ENCODE measurements around the gene NSMCE1. TPM values are rescaled to one million over a fixed set of nuclear protein-coding genes. Genes with fewer than 3 reads are reported as not detected.

The NSMCE1 gene
- total and polyA plus RNA-seq, 2 of the 4 experiments (the other 2 are of a cell fraction) = 47.5 to 120 TPM

DNA sequence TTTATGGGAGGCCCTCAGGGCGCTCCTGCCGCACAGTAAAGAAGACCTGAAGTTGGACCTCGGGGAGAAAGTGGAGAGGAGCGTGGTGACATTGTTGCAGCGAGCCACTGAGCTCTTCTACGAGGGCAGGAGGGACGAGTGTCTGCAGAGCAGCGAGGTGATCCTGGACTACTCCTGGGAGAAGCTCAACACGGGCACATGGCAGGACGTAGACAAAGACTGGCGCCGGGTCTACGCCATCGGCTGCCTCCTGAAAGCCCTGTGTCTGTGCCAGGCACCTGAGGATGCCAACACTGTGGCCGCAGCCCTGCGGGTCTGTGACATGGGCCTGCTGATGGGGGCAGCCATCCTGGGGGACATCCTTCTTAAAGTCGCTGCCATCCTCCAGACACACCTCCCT, 58.4 kb downstream of the NSMCE1 start:
- dilution Hi-C loops (cut with HindIII; ENCODE audit: low sequenced_read_pairs, unreplicated experiment) = no loop called here
- H3K27me3 ChIP-seq (ENCODE audit: control insufficient read depth, insufficient read depth, low read length) = no peaks in the 10 kb centered on the region

More for the DNA sequence above, 58.4 kb downstream of the NSMCE1 start:
- Histone ChIP-seq H3K27ac (ENCODE audit: insufficient read depth, low read length) (no peak overlapping the region), H3K14ac (replicated peaks; ENCODE audit: low read depth, low read length) (no peak overlapping the region), H3K9me1 (ENCODE audit: insufficient read depth, low read length) (peaks cover 3% of the 10 kb centered on the region; the same call in 1 of the 2 replicates), H3K4me3 (ENCODE audit: insufficient read depth, low read depth, low read length) (no peak overlapping the region), H4K20me1 (ENCODE audit: insufficient read depth, low read length) (no peaks in the 10 kb centered on the region), H3K4me2 (ENCODE audit: low read depth, low read length) (no peak overlapping the region), H4K8ac (ENCODE audit: low read depth in 2 of 2, low read length in 2 of 2) (no peak overlapping the region), H3K4me1 (ENCODE audit: control insufficient read depth, insufficient read depth, low read length) (no peaks in the 10 kb centered on the region), H4K91ac (ENCODE audit: insufficient read depth, low read depth, low read length) (no peak overlapping the region), H4K5ac (ENCODE audit: low read depth, low read length) (no peak overlapping the region), H3K36me3 (ENCODE audit: control insufficient read depth, insufficient read depth, low read length) (peaks cover 12% of the 10 kb centered on the region), H2BK5ac (ENCODE audit: low read depth, low read length, poor library complexity, severe bottlenecking) (no peak overlapping the region), H2BK120ac (ENCODE audit: low read depth, low read length) (no peak overlapping the region), H3K9me3 (ENCODE audit: control insufficient read depth, insufficient read depth, low read length) (no peaks in the 10 kb centered on the region), H2AFZ (replicated peaks; ENCODE audit: low read length, poor library complexity) (no peak overlapping the region), H2BK15ac (ENCODE audit: low read depth, low read length) (no peak overlapping the region), H3K79me1 (ENCODE audit: low read depth in 1 of 2, low read length in 2 of 2) (peaks cover 2 to 9% of the 10 kb centered on the region in 2 experiments; a peak in 2 of 4 replicates), H2BK20ac (ENCODE audit: low read depth, low read length) (no peak overlapping the region), H3K23ac (ENCODE audit: low read depth, low read length) (no peak overlapping the region), H2AK5ac (ENCODE audit: low read depth, low read length) (no peak overlapping the region), H2AK9ac (replicated peaks; ENCODE audit: low read depth, low read length, poor library complexity) (no peak overlapping the region), H3K9ac (ENCODE audit: low read depth, low read length) (no peak overlapping the region), H3K4ac (ENCODE audit: low read depth, low read length) (no peak overlapping the region), H3K56ac (ENCODE audit: extremely low read depth, insufficient read depth, low read length) (no peak overlapping the region), H3K18ac (ENCODE audit: low read depth, low read length) (no peak overlapping the region)
- ATAC-seq (ENCODE audit: low read depth) (no peak), DNase-seq (no peak)
- ChIA-PET POLR2A (ENCODE audit: unreplicated experiment) (no interaction called here), CTCF (interaction anchor here (0.6 kb wide), 1 partner anchor 106 kb away, joined by 3 read pairs; no protein-coding TSS in a partner anchor)
- TF ChIP-seq, protein P1, sequence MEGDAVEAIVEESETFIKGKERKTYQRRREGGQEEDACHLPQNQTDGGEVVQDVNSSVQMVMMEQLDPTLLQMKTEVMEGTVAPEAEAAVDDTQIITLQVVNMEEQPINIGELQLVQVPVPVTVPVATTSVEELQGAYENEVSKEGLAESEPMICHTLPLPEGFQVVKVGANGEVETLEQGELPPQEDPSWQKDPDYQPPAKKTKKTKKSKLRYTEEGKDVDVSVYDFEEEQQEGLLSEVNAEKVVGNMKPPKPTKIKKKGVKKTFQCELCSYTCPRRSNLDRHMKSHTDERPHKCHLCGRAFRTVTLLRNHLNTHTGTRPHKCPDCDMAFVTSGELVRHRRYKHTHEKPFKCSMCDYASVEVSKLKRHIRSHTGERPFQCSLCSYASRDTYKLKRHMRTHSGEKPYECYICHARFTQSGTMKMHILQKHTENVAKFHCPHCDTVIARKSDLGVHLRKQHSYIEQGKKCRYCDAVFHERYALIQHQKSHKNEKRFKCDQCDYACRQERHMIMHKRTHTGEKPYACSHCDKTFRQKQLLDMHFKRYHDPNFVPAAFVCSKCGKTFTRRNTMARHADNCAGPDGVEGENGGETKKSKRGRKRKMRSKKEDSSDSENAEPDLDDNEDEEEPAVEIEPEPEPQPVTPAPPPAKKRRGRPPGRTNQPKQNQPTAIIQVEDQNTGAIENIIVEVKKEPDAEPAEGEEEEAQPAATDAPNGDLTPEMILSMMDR (conservative IDR thresholded peaks at IDR 0.05; ENCODE audit: low read depth, low read length) = no peak
- no peak for TF ChIP-seq CHD1 (IDR thresholded peaks at IDR 0.05; ENCODE audit: low read depth, low read length)
- TF ChIP-seq, protein P2, sequence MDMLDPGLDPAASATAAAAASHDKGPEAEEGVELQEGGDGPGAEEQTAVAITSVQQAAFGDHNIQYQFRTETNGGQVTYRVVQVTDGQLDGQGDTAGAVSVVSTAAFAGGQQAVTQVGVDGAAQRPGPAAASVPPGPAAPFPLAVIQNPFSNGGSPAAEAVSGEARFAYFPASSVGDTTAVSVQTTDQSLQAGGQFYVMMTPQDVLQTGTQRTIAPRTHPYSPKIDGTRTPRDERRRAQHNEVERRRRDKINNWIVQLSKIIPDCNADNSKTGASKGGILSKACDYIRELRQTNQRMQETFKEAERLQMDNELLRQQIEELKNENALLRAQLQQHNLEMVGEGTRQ (IDR thresholded peaks at IDR 0.05; ENCODE audit: low read depth, low read length) = no peak
- TF ChIP-seq FOS (IDR thresholded peaks at IDR 0.05; ENCODE audit: low read depth, low read length) = no peak
- no peak for TF ChIP-seq RCOR1 (IDR thresholded peaks at IDR 0.05; ENCODE audit: insufficient replicate concordance, low read length)
- TF ChIP-seq MAZ (IDR thresholded peaks at IDR 0.05; ENCODE audit: borderline replicate concordance, low read depth, low read length) = no peak
- TF ChIP-seq RAD21 (IDR thresholded peaks at IDR 0.05; ENCODE audit: low read length) = no peak
- no peak for TF ChIP-seq POLR2A (IDR thresholded peaks at IDR 0.05; ENCODE audit: low read depth, low read length)
- no peak for TF ChIP-seq SMC3 (IDR thresholded peaks at IDR 0.05; ENCODE audit: low read depth, low read length)
- TF ChIP-seq, protein P3, sequence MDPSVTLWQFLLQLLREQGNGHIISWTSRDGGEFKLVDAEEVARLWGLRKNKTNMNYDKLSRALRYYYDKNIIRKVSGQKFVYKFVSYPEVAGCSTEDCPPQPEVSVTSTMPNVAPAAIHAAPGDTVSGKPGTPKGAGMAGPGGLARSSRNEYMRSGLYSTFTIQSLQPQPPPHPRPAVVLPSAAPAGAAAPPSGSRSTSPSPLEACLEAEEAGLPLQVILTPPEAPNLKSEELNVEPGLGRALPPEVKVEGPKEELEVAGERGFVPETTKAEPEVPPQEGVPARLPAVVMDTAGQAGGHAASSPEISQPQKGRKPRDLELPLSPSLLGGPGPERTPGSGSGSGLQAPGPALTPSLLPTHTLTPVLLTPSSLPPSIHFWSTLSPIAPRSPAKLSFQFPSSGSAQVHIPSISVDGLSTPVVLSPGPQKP (IDR thresholded peaks at IDR 0.05; ENCODE audit: borderline replicate concordance, low read depth, low read length) = no peak
- TF ChIP-seq CEBPB (IDR thresholded peaks at IDR 0.05; ENCODE audit: low read depth, low read length) = no peak
- no peak for TF ChIP-seq BHLHE40 (IDR thresholded peaks at IDR 0.05; ENCODE audit: low read depth, low read length)
- TF ChIP-seq NFE2L2 (IDR thresholded peaks at IDR 0.05; ENCODE audit: low read depth, low read length) = no peak
- no peak for TF ChIP-seq RFX5 (IDR thresholded peaks at IDR 0.05; ENCODE audit: low read depth, low read length)
- no peak for TF ChIP-seq MAFK (IDR thresholded peaks at IDR 0.05; ENCODE audit: low read depth, low read length)
- no peak for TF ChIP-seq MXI1 (IDR thresholded peaks at IDR 0.05; ENCODE audit: borderline replicate concordance, low read depth, low read length)
- 95% methylated on average over 14 of the region's 17 CpGs; no CpG with 5 or more reads in 1 of the 2 experiments for WGBS, 2 experiments (ENCODE audit: extremely low coverage in 2 of 2, insufficient read length in 1 of 2)
- no TSS peak for BruUV-seq (replicated peaks)
- intact Hi-C loops (cut with micrococcal nuclease) (no loop called here), in situ Hi-C loops (cut with MboI; ENCODE audit: low sequenced_read_pairs) (no loop called here)
